ENCODE results near the gene LUC7L2. TPM values are rescaled to one million over a fixed set of nuclear protein-coding genes. Genes with fewer than 3 reads are reported as not detected.

The LUC7L2 gene
- total RNA-seq, 1 experiment from 2014 or later = 94.4 TPM

DNA sequence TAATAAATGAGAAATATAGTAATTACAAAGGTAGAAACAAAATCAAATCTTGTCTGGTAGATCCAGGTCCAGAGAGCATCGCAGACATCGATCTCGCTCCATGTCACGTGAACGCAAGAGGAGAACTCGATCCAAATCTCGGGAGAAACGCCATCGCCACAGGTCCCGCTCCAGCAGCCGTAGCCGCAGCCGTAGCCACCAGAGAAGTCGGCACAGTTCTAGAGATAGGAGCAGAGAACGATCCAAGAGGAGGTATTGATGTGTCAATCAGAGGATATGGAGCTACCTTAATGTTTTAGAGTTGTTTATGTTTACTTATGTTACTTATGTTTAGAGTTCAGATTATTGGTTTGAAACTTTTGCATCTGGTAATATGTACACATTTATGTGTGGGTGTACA, 57.8 kb downstream of the LUC7L2 start:
- Mint-ChIP-seq H3K9me3 (no peaks in the 10 kb centered on the region), H3K27ac (no peak overlapping the region), H3K36me3 (peaks cover 73% of the 10 kb centered on the region), H3K27me3 (ENCODE audit: low read depth) (no peaks in the 10 kb centered on the region), H3K4me3 (no peak overlapping the region), H3K4me1 (no peaks in the 10 kb centered on the region)
- ChIA-PET CTCF (no interaction called here), POLR2A (no interaction called here)
- no peak for TF ChIP-seq SMAD3 (CRISPR knock-in tag; IDR thresholded peaks at IDR 0.05; ENCODE audit: borderline replicate concordance)
- TF ChIP-seq, protein P1, sequence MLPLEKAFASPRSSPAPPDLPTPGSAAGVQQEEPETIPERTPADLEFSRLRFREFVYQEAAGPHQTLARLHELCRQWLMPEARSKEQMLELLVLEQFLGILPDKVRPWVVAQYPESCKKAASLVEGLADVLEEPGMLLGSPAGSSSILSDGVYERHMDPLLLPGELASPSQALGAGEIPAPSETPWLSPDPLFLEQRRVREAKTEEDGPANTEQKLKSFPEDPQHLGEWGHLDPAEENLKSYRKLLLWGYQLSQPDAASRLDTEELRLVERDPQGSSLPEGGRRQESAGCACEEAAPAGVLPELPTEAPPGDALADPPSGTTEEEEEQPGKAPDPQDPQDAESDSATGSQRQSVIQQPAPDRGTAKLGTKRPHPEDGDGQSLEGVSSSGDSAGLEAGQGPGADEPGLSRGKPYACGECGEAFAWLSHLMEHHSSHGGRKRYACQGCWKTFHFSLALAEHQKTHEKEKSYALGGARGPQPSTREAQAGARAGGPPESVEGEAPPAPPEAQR (CRISPR knock-in tag; IDR thresholded peaks at IDR 0.05) = no peak
- TF ChIP-seq NFATC4 (CRISPR knock-in tag; IDR thresholded peaks at IDR 0.05) = no peak
- no peak for TF ChIP-seq ZNF317 (CRISPR knock-in tag; IDR thresholded peaks at IDR 0.05; ENCODE audit: borderline replicate concordance, low read depth)
- TF ChIP-seq FOXP4 (CRISPR knock-in tag; IDR thresholded peaks at IDR 0.05) = no peak
- no peak for TF ChIP-seq ZMAT4 (CRISPR knock-in tag; IDR thresholded peaks at IDR 0.05)
- TF ChIP-seq, protein P2, sequence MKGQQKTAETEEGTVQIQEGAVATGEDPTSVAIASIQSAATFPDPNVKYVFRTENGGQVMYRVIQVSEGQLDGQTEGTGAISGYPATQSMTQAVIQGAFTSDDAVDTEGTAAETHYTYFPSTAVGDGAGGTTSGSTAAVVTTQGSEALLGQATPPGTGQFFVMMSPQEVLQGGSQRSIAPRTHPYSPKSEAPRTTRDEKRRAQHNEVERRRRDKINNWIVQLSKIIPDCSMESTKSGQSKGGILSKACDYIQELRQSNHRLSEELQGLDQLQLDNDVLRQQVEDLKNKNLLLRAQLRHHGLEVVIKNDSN (CRISPR knock-in tag; IDR thresholded peaks at IDR 0.05) = no peak
- no peak for TF ChIP-seq CREM (CRISPR knock-in tag; IDR thresholded peaks at IDR 0.05)
- TF ChIP-seq GRHL2 (CRISPR knock-in tag; IDR thresholded peaks at IDR 0.05; ENCODE audit: insufficient replicate concordance, severe bottlenecking) = no peak
- no peak for TF ChIP-seq TP53 (CRISPR knock-in tag; IDR thresholded peaks at IDR 0.05)
- no peak for TF ChIP-seq NFYB (CRISPR knock-in tag; conservative IDR thresholded peaks at IDR 0.05; ENCODE audit: low read depth)
- no peak for TF ChIP-seq NR3C1 (CRISPR knock-in tag; conservative IDR thresholded peaks at IDR 0.05; ENCODE audit: low read depth)
- TF ChIP-seq ZNF512 (CRISPR knock-in tag; IDR thresholded peaks at IDR 0.05; ENCODE audit: borderline replicate concordance) = no peak
- TF ChIP-seq ZNF281 (CRISPR knock-in tag; IDR thresholded peaks at IDR 0.05) = no peak
- no peak for DNase-seq (ENCODE audit: low spot score)
- ATAC-seq = no peak

GRCh38 chr7:139421123-139421522, 61.4 kb downstream of the LUC7L2 start:
- POLR2A ChIA-PET = no interaction called here
- peaks cover 48% of the 10 kb centered on the region for H3K36me3 Mint-ChIP-seq
- TF ChIP-seq, protein P3, sequence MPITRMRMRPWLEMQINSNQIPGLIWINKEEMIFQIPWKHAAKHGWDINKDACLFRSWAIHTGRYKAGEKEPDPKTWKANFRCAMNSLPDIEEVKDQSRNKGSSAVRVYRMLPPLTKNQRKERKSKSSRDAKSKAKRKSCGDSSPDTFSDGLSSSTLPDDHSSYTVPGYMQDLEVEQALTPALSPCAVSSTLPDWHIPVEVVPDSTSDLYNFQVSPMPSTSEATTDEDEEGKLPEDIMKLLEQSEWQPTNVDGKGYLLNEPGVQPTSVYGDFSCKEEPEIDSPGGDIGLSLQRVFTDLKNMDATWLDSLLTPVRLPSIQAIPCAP (CRISPR knock-in tag; IDR thresholded peaks at IDR 0.05) = no peak
- TF ChIP-seq GRHL2 (CRISPR knock-in tag; IDR thresholded peaks at IDR 0.05; ENCODE audit: insufficient replicate concordance, severe bottlenecking) (no peak), ELF4 (CRISPR knock-in tag; IDR thresholded peaks at IDR 0.05; ENCODE audit: low read depth) (no peak), SOX15 (CRISPR knock-in tag; IDR thresholded peaks at IDR 0.05) (no peak), JUN (CRISPR knock-in tag; IDR thresholded peaks at IDR 0.05) (no peak), EMX1 (CRISPR knock-in tag; IDR thresholded peaks at IDR 0.05) (no peak), CBFB (CRISPR knock-in tag; IDR thresholded peaks at IDR 0.05; ENCODE audit: low read depth) (no peak), AR (CRISPR knock-in tag; IDR thresholded peaks at IDR 0.05) (no peak)
- TF ChIP-seq, protein P2 (CRISPR knock-in tag; IDR thresholded peaks at IDR 0.05) = no peak

More at GRCh38 chr7:139421123-139421522, 61.4 kb downstream of the LUC7L2 start:
- no peak for DNase-seq (ENCODE audit: low spot score)
- Mint-ChIP-seq H3K4me3 (no peak overlapping the region), H3K27ac (no peak overlapping the region), H3K27me3 (ENCODE audit: low read depth) (no peaks in the 10 kb centered on the region), H3K4me1 (no peaks in the 10 kb centered on the region), H3K9me3 (no peaks in the 10 kb centered on the region)
- no peak for ATAC-seq
- CTCF ChIA-PET = interaction anchor here (7.1 kb wide), 1 partner anchor 13 kb away, joined by 43 read pairs; no protein-coding TSS in a partner anchor
